GM21786 (cell line): Measurements from ENCODE around the gene GTSF1L.

ENCODE experiments used
- ATAC-seq: cut with Tn5 transposase; IDR thresholded peaks from one replicate; pipeline ENCODE4 v1.9.1; 2021; ENCODE audit not compliant: unreplicated experiment

The GTSF1L gene

GRCh38 chr20:43746344-43747137 is 19.7 kb upstream of the GTSF1L start:
- ATAC-seq, result no peak

GRCh38 chr20:43744966-43745730 is 18.3 kb upstream of the GTSF1L start:
- no peak for ATAC-seq

DNA sequence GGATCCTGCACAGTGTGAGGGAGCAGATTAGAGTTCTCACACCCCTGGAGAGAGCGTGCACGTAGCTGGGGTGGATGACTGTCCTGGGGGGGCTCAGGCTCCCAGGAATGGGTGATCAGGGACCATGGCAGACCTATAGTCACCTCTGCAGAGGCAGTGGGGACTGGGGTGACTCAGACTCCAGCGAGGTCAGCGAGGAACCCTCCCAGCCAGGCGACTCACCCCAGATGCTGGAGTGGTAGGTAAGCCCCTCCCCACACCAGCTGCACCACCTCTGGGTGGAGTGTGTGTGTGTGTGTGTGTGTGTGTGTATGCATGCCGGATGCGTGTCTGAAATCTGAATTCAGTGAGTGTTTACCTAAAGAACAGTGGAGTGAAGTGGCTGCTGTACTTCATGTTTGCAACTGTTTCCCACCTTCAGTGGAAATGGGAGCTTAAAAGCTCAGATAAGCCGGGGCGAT is 17.4 kb upstream of the GTSF1L start:
- no peak for ATAC-seq

GRCh38 chr20:43740642-43741041 is 13.8 kb upstream of the GTSF1L start:
- ATAC-seq, result no peak

GRCh38 chr20:43739148-43739749 is 12.4 kb upstream of the GTSF1L start:
- ATAC-seq, result no peak

DNA sequence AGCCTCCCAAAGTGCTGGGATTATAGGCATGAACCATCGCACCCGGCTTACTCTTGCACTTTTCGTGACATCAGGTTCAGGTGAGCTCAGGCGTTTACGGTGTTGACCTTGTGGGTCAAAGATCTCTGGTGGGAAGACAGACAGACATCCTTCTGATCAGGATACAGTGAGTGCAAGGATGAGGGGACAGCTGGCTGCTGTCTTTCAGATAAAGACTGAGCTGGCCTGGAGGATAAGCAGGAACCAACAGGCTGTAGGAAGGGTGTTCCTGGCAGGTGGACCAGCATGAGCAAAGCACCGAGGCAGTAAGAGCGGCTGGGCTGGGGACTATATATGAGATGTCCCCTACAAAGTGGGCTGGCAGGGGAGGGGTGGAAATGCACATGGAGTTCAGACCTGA is 11.1 kb upstream of the GTSF1L start:
- no peak for ATAC-seq

DNA sequence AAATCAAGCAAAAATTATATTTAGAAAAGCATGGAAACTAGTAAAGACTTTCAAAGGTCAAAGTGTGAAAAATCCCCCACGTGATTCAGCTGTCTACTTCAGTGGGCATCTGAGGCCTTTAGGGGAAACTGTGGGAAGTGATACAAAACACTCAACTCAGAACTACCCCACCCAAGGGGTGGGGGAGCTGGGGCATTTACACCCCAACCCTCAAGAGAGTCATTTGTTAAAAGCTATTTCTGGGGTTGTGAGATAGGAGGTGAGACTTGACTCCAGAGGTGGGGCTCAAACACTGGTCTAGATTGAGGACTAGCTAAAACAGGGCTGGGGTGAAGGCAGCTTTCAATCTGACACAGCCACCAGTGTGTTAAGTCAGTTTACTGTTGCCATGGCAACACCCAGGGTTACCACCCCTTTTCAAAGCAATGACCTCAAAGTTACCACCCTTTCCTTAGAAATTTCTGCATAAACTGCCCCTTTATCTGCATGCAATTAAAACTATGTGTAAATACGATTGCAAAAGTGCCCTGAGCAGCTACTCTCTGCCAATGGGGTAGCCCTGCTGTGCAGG is 9.9 kb upstream of the GTSF1L start:
- peak; percentile 74 for ATAC-seq

DNA sequence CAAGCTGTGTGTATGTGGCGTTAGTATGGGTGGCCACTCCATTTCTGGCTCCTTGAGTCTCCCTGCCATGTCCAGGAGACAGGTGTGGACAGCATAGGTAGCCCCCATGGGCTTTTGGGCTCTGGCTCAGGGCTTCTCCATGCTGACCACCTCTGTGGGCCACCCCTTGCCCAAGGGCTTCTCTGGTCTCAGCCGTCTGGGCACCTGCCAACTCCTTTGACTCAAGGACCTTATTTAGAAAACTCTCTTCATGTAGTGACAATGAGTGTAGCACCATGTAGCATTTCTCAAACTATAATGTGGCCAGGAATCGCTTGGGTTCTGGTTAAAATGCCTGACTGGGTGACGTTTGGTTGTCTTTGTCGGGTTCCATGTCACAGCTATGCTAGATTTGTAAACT is 5.1 kb upstream of the GTSF1L start:
- ATAC-seq, result no peak

GRCh38 chr20:43731469-43731868 is 4.7 kb upstream of the GTSF1L start:
- ATAC-seq, result no peak

- no peak for ATAC-seq
Observed at GRCh38 chr20:43728686-43729255, 2.0 kb upstream of the GTSF1L start.

GRCh38 chr20:43727980-43728590 is 1.3 kb upstream of the GTSF1L start:
- ATAC-seq, result no peak

GRCh38 chr20:43726333-43726732 is 469 bp downstream of the GTSF1L start:
- no peak for ATAC-seq

- no peak for ATAC-seq
Observed at GRCh38 chr20:43725666-43726065, 1.1 kb downstream of the GTSF1L start.

GRCh38 chr20:43724383-43724782 is 2.4 kb downstream of the GTSF1L start:
- no peak for ATAC-seq

DNA sequence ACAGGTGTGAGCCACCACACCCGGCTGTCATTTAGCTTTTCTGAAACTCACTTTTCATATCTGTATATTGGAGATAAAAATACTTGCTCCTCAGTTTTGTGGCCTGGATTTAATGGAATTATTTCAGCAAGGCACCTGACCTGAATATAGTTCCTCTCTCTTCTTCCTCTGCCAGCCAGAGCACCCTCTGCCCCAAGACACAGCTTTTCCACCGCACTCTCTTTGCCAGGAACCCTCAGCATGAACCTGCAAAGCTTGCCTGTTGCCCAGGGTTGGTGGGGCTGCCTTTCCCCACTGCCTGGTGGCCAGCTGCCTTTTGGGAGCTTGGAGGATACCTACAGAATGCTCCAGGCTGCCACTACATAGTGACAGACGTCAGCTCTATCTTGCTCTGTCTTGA is 3.1 kb downstream of the GTSF1L start:
- no peak for ATAC-seq

DNA sequence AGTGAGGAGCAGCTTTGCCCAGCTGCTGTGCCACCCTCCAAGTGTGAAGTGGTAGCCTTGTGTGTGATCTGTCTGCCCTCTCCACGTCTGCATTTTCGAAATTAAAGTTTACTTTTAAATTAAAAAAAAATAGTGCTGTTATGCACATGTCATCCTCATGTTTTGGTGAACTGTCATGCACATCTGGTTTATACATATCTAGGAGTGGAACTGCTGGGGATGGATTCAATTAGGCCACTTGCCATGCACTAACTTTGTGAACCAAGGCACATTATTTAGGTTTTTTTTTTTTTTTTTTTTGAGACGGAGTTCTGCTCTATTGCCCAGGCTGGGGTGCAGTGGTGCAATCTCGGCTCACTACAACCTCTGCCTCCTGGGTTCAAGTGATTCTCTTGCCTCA is 3.6 kb downstream of the GTSF1L start:
- ATAC-seq, result no peak

GRCh38 chr20:43722153-43722505 is 4.7 kb downstream of the GTSF1L start:
- no peak for ATAC-seq

DNA sequence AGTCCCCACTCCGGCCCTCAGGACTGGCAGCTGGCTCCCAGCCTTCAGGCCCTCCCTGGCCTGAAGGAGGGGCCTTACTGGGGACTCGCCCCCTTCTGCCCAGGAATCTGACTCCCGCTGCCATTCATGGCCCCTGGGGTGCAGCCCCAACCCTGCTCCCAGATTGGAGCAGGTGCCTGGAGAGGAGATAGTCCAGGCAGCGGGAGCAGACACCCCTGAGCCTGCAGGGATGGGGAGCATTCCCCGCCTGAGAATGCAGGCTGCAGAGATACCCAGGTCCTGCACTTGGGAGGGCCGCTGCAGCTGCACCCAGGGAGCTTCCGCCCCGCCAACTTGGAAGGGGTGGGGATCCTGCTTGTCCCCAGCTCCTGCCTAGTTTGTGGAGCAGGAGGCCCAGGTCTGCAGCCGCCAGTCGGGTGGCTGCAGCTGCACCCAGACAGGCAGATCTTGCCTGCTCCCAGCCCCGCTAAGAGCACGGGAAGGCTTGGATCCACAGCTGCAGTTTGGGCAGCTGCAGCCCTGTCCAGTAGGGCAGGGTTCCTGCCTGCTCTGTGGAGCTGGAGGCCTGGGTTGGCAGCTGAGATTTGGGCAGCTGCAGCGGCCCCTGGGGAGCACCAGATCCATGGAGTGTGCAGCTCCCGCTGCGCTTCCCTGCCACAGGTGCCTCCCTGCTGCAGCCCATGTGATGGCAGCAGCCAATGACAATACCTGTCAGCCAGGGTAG is 5.2 kb downstream of the GTSF1L start:
- ATAC-seq, result no peak

DNA sequence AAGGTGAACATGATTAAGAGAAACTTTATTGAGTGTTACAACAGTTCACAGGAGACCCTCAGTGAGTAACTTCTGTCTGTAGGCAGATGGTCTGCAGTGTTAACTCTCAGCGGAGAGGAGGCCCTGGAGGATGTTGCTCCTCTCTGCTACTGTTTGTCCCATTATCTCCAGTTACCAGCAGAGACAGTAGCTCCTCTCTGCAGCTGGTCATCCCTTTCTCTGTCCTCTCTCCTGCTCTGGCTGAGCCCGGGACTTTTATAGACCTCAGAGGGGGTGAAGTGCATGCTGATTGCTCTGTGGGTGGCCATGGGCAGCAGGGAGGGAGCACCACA is 5.7 kb downstream of the GTSF1L start:
- ATAC-seq, result no peak

GRCh38 chr20:43720007-43720406 is 6.8 kb downstream of the GTSF1L start:
- ATAC-seq, result no peak
